Mesenchymal stem cell (in vitro differentiated cells and primary cell): ENCODE data around the gene CFAP54.

ENCODE experiments used
- DNase-seq: peaks from one replicate; pipeline ENCODE4 v3.0.0-alpha.2; 2013
- H2AFZ ChIP-seq: one replicate; pipeline ENCODE4 v1.6.1; 2013; ENCODE audit warnings: low read depth, mild to moderate bottlenecking, control low read depth, inconsistent platforms, low read length, moderate library complexity
- H2AK5ac ChIP-seq: 2 replicates; pipeline ENCODE4 v1.6.1; 2013; ENCODE audit warnings: low read length, moderate library complexity, mild to moderate bottlenecking, inconsistent platforms; ENCODE audit not compliant: severe bottlenecking
- H2BK120ac ChIP-seq: one replicate; pipeline ENCODE4 v1.6.1; 2013; ENCODE audit warnings: low read depth, mild to moderate bottlenecking, inconsistent platforms, low read length, moderate library complexity
- H2BK12ac ChIP-seq, 2 experiments: one replicate each; pipeline ENCODE4 v1.6.1; 2013; ENCODE audit warnings: inconsistent platforms in 2 of 2, low read length in 2 of 2, mild to moderate bottlenecking in 2 of 2, moderate library complexity in 2 of 2, control low read depth in 1 of 2
- H2BK15ac ChIP-seq: one replicate; pipeline ENCODE4 v1.6.1; 2013; ENCODE audit warnings: mild to moderate bottlenecking, low read depth, inconsistent platforms; ENCODE audit not compliant: poor library complexity, severe bottlenecking
- H2BK5ac ChIP-seq: 2 replicates; pipeline ENCODE4 v1.6.1; 2013; ENCODE audit warnings: low read depth, mild to moderate bottlenecking, low read length, control low read depth, inconsistent platforms; ENCODE audit not compliant: poor library complexity, severe bottlenecking
- H3K14ac ChIP-seq, 2 experiments: one replicate each; pipeline ENCODE4 v1.6.1; 2013; ENCODE audit warnings: inconsistent platforms in 2 of 2, low read length in 2 of 2, control low read depth in 1 of 2, mild to moderate bottlenecking in 1 of 2, moderate library complexity in 1 of 2
- H3K18ac ChIP-seq, 2 experiments: one replicate each; pipeline ENCODE4 v1.6.1; 2013; ENCODE audit warnings: inconsistent platforms in 2 of 2, low read length in 2 of 2, control low read depth in 1 of 2, low read depth in 1 of 2, mild to moderate bottlenecking in 1 of 2
- H3K23ac ChIP-seq, 2 experiments: one replicate each; pipeline ENCODE4 v1.6.1; 2013; ENCODE audit warnings: inconsistent platforms in 2 of 2, low read length in 2 of 2, mild to moderate bottlenecking in 2 of 2, moderate library complexity in 2 of 2, control low read depth in 1 of 2
- H3K27ac ChIP-seq: 2 replicates; pipeline ENCODE4 v1.5.1; 2013; ENCODE audit warnings: mild to moderate bottlenecking, moderate library complexity, low read length, control low read depth, inconsistent platforms; ENCODE audit not compliant: poor library complexity, severe bottlenecking
- H3K27me3 ChIP-seq, 2 experiments: 2 replicates each; pipeline versions ENCODE4 v1.6.1 to v1.7.0; 2013; ENCODE audit warnings: low read length in 2 of 2, mild to moderate bottlenecking in 2 of 2, moderate library complexity in 2 of 2, control low read depth in 1 of 2, inconsistent platforms in 1 of 2; ENCODE audit not compliant: control insufficient read depth in 1 of 2, insufficient read depth in 1 of 2
- H3K36me3 ChIP-seq, 2 experiments: 2 replicates each; pipeline versions ENCODE4 v1.6.1 to v1.7.0; 2013; ENCODE audit warnings: low read length in 2 of 2, control low read depth in 1 of 2, inconsistent platforms in 1 of 2, low read depth in 1 of 2, mild to moderate bottlenecking in 1 of 2; ENCODE audit not compliant: insufficient read depth in 2 of 2, control insufficient read depth in 1 of 2
- H3K4ac ChIP-seq, 2 experiments: one replicate each; pipeline ENCODE4 v1.6.1; 2013; ENCODE audit warnings: inconsistent platforms in 2 of 2, low read length in 2 of 2, mild to moderate bottlenecking in 2 of 2, moderate library complexity in 2 of 2, control low read depth in 1 of 2, low read depth in 1 of 2
- H3K4me1 ChIP-seq: 2 replicates; pipeline ENCODE4 v1.6.1; 2013; ENCODE audit warnings: low read depth, low read length, control low read depth; ENCODE audit not compliant: control insufficient read depth, insufficient read depth
- H3K4me2 ChIP-seq: 2 replicates; pipeline ENCODE4 v1.6.1; 2013; ENCODE audit warnings: low read length, mild to moderate bottlenecking, inconsistent platforms; ENCODE audit not compliant: poor library complexity, severe bottlenecking
- H3K4me3 ChIP-seq, 2 experiments: 2 replicates each; pipeline versions ENCODE4 v1.5.1 to v1.7.0; 2013; ENCODE audit warnings: low read length in 2 of 2, mild to moderate bottlenecking in 2 of 2, control low read depth in 1 of 2, low read depth in 1 of 2; ENCODE audit not compliant: insufficient read depth in 1 of 2
- H3K79me1 ChIP-seq: replicated peaks from 2 replicates; pipeline ENCODE4 v1.6.1; 2013; ENCODE audit warnings: mild to moderate bottlenecking, control low read depth, low read length, inconsistent platforms; ENCODE audit not compliant: poor library complexity, severe bottlenecking
- H3K9ac ChIP-seq: 2 replicates; pipeline ENCODE4 v1.7.0; 2013; ENCODE audit warnings: mild to moderate bottlenecking, low read length, moderate library complexity
- H3K9me3 ChIP-seq: 2 replicates; pipeline ENCODE4 v1.7.0; 2013; ENCODE audit warnings: mild to moderate bottlenecking, low read length; ENCODE audit not compliant: control insufficient read depth
- H4K8ac ChIP-seq: one replicate; pipeline ENCODE4 v1.6.1; 2013; ENCODE audit warnings: inconsistent platforms, mild to moderate bottlenecking, low read length, moderate library complexity
- H4K91ac ChIP-seq: one replicate; pipeline ENCODE4 v1.6.1; 2013; ENCODE audit warnings: mild to moderate bottlenecking, low read length, inconsistent platforms
- WGBS: methylation state at CpG from one replicate; pipeline ENCODE4 v1.1.7; 2013; ENCODE audit warnings: mixed read lengths; 5-methylcytosine and 5-hydroxymethylcytosine counted together

Gene CFAP54

GRCh38 chr12:96606644-96607043, 117.3 kb downstream of the CFAP54 start:
- Histone ChIP-seq H3K4ac (no peak overlapping the region), H2AFZ (no peak overlapping the region), H4K91ac (no peak overlapping the region), H2AK5ac (no peak overlapping the region), H4K8ac (no peak overlapping the region), H3K4me1 (no peaks in the 10 kb centered on the region), H3K18ac (no peak overlapping the region), H3K36me3 (no peaks in the 10 kb centered on the region), H3K9ac (no peak overlapping the region), H2BK15ac (no peak overlapping the region), H3K79me1 (no peaks in the 10 kb centered on the region), H3K27me3 (no peaks in the 10 kb centered on the region), H2BK12ac (no peak overlapping the region), H3K4me3 (no peak overlapping the region), H3K23ac (no peak overlapping the region), H3K27ac (no peak overlapping the region), H2BK120ac (no peak overlapping the region), H3K14ac (no peak overlapping the region), H2BK5ac (no peak overlapping the region), H3K9me3 (no peaks in the 10 kb centered on the region), H3K4me2 (no peak overlapping the region)
- 64% methylated on average over 4 of the region's 4 CpGs for WGBS
- DNase-seq = no peak

DNA sequence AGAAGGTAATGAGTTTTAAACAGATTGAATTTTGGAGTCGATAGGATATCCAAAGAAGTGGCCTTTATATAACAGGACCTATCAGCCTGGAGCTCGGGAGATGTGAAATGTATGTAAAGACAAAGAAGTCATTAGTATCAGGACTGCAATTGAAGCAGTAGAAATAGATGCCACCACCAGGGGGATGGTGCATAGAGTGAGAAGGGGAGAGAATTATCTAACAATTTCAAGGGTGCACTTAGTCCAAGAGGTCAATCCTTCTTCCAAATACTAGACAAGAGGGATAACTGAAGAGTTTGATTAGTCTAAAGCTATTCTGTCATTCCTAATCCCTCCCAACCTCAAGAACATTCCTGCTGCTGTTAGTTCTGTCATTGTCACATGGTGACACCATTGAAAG, 127.8 kb downstream of the CFAP54 start:
- no peak overlapping the region for H3K4me3 ChIP-seq
- no peak overlapping the region for H3K27ac ChIP-seq
- no peak overlapping the region for H3K9ac ChIP-seq
- H4K91ac ChIP-seq = no peak overlapping the region
- no peaks in the 10 kb centered on the region for H3K27me3 ChIP-seq
- no peak overlapping the region for H3K18ac ChIP-seq
- DNase-seq = no peak
- WGBS = 78% methylated on average over 2 of the region's 2 CpGs
- no peak overlapping the region for H2AFZ ChIP-seq
- no peaks in the 10 kb centered on the region for H3K79me1 ChIP-seq
- no peaks in the 10 kb centered on the region for H3K9me3 ChIP-seq
- no peaks in the 10 kb centered on the region for H3K36me3 ChIP-seq
- no peak overlapping the region for H3K4ac ChIP-seq
- H2BK12ac ChIP-seq = no peak overlapping the region
- H4K8ac ChIP-seq = no peak overlapping the region
- H2AK5ac ChIP-seq = no peak overlapping the region
- H3K4me1 ChIP-seq = no peaks in the 10 kb centered on the region
- no peak overlapping the region for H3K4me2 ChIP-seq
- no peak overlapping the region for H3K14ac ChIP-seq
- H3K23ac ChIP-seq = no peak overlapping the region
- H2BK120ac ChIP-seq = no peak overlapping the region
- no peak overlapping the region for H2BK5ac ChIP-seq
- no peak overlapping the region for H2BK15ac ChIP-seq

GRCh38 chr12:96623155-96623554, 133.8 kb downstream of the CFAP54 start:
- no peak overlapping the region for H4K8ac ChIP-seq
- H3K9ac ChIP-seq = no peak overlapping the region
- no peaks in the 10 kb centered on the region for H3K9me3 ChIP-seq
- H3K4me3 ChIP-seq = no peak overlapping the region
- no peak overlapping the region for H2BK120ac ChIP-seq
- no peaks in the 10 kb centered on the region for H3K79me1 ChIP-seq
- H2BK5ac ChIP-seq = no peak overlapping the region
- DNase-seq = no peak
- H3K27ac ChIP-seq = no peak overlapping the region
- H3K4me2 ChIP-seq = no peak overlapping the region
- no peaks in the 10 kb centered on the region for H3K36me3 ChIP-seq
- no peak overlapping the region for H4K91ac ChIP-seq
- no peak overlapping the region for H2AK5ac ChIP-seq
- no peaks in the 10 kb centered on the region for H3K27me3 ChIP-seq
- H3K14ac ChIP-seq = no peak overlapping the region
- H3K23ac ChIP-seq = no peak overlapping the region
- H3K18ac ChIP-seq = no peak overlapping the region
- H2AFZ ChIP-seq = no peak overlapping the region
- H3K4ac ChIP-seq = no peak overlapping the region
- H2BK12ac ChIP-seq = no peak overlapping the region
- H3K4me1 ChIP-seq = no peaks in the 10 kb centered on the region
- H2BK15ac ChIP-seq = no peak overlapping the region

DNA sequence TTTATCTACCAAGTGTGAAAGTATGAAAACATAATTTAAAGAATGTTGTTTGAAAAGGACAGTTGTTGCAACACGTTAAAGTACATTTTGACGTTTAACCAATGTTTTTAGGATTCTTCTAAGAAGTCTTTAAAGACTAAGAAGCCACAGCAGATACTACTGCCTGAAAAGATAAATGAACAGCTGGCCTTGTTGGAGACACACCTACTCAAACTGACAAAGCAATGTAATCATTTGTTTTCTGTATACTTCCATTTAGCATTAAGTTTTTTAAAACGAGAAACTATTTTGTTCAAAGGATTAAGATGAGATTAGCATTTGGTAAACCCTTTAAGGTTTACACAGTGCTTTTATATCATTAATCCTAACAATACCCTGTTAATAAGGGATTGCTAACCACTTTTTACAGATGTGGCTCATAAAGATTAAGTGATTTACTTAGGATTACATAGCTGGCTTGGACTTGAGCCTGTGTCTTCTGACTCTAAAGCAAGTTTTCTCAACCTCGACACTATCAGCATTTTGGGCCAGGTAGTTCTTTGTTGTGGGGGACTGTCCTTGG, 134.4 kb downstream of the CFAP54 start:
- H2BK5ac ChIP-seq = no peak overlapping the region
- no peak for DNase-seq
- H3K36me3 ChIP-seq = no peaks in the 10 kb centered on the region
- no peak overlapping the region for H2BK15ac ChIP-seq
- no peaks in the 10 kb centered on the region for H3K27me3 ChIP-seq
- H2BK120ac ChIP-seq = no peak overlapping the region
- no peak overlapping the region for H3K4me3 ChIP-seq
- H2AFZ ChIP-seq = no peak overlapping the region
- H3K27ac ChIP-seq = no peak overlapping the region
- no peaks in the 10 kb centered on the region for H3K9me3 ChIP-seq
- no peaks in the 10 kb centered on the region for H3K79me1 ChIP-seq
- no peak overlapping the region for H2BK12ac ChIP-seq
- H4K91ac ChIP-seq = no peak overlapping the region
- no peak overlapping the region for H3K9ac ChIP-seq
- no peak overlapping the region for H3K14ac ChIP-seq
- 67% methylated on average over 3 of the region's 4 CpGs for WGBS
- H4K8ac ChIP-seq = no peak overlapping the region
- H3K23ac ChIP-seq = no peak overlapping the region
- H3K4me1 ChIP-seq = no peaks in the 10 kb centered on the region
- no peak overlapping the region for H2AK5ac ChIP-seq
- no peak overlapping the region for H3K4me2 ChIP-seq
- H3K18ac ChIP-seq = no peak overlapping the region
- H3K4ac ChIP-seq = no peak overlapping the region
